Uterus (tissue), 4 donors: ENCODE data around the gene PXDC1. TPM values are rescaled to one million over a fixed set of nuclear protein-coding genes. Genes with fewer than 3 reads are reported as not detected.
A peak's percentile ranks its signal among the peaks of the same experiment; 100 is the strongest.

Experiments used
- DNase-seq, 2 donors: peaks; one replicate each; pipeline ENCODE4 v3.0.0-alpha.2; 2019 to 2020
- H3K27ac ChIP-seq, 2 donors: fragments of 200-600 bp; sonication (generic); 1 replicate in 1 of 2; 2 replicates in 1 of 2; pipeline ENCODE4 v1.5.1; 2016 to 2018
- H3K27me3 ChIP-seq, 2 donors: fragments of 200-600 bp; sonication (generic); one replicate each; pipeline ENCODE4 v1.5.1; 2018 to 2019; ENCODE audit warnings: control low read depth in 1 of 2
- H3K36me3 ChIP-seq, 2 donors: fragments of 200-600 bp; sonication (generic); one replicate each; pipeline ENCODE4 v1.5.1; 2019; ENCODE audit warnings: control low read depth in 1 of 2
- H3K4me1 ChIP-seq, 2 donors: fragments of 200-600 bp; sonication (generic); one replicate each; pipeline ENCODE4 v1.5.1; 2018 to 2019; ENCODE audit warnings: control low read depth in 1 of 2
- H3K4me3 ChIP-seq, 2 donors: fragments of 200-600 bp; sonication (generic); 1 replicate in 1 of 2; 2 replicates in 1 of 2; pipeline ENCODE4 v1.5.1; 2018 to 2019; ENCODE audit warnings: mild to moderate bottlenecking in 1 of 2
- H3K9me3 ChIP-seq, 2 donors: fragments of 200-600 bp; sonication (generic); one replicate each; pipeline ENCODE4 v1.5.1; 2019; ENCODE audit warnings: control low read depth in 1 of 2
- POLR2A ChIP-seq, 2 donors: fragments of 450-650 bp; IDR thresholded peaks; one replicate each; pipeline ENCODE4 v1.6.1; 2016; ENCODE audit warnings: antibody characterized with exemption in 2 of 2, mild to moderate bottlenecking in 1 of 2, moderate library complexity in 1 of 2
- intact Hi-C: fragments of 100-400 bp; cut with DNase I; formaldehyde crosslinking; loops from one replicate; pipeline ENCODE4 v1.15.1; 2023; ENCODE audit warnings: low total_unique reads
- total RNA-seq, 4 donors: library from RNA; depleted of rRNA in 3 of 4; stranded (reverse); fragments of >200 nt in 3 of 4; gene quantifications; one replicate each; pipeline versions ENCODE4 v1.1.0 to v1.2.4, GENCODE V29; 2014 to 2023
- TF ChIP-seq, protein P1 (sequence below), 4 experiments: fragments of 200-600 bp in 2 of 4; fragments of 450-650 bp in 2 of 4; sonication (generic) in 2 of 4; IDR thresholded peaks; one replicate each; pipeline ENCODE4 v1.5.1; 2016 to 2019; ENCODE audit warnings: antibody characterized with exemption in 4 of 4, mild to moderate bottlenecking in 2 of 4, moderate library complexity in 1 of 4
- donor health status: DM: yes; HTN: yes; CAD: no.

PXDC1 gene
- total RNA-seq, 4 donors from 2014 or later, result 15.6 to 42.4 (median 31.0) TPM

- DNase-seq, result no peak
- H3K4me1 ChIP-seq, result peaks cover 0 to 38% of the 10 kb centered on the region in 2 donors
- no peaks in the 10 kb centered on the region for H3K27me3 ChIP-seq
- intact Hi-C loops, result loop anchor here (5.0 to 10.0 kb wide), 3 partner anchors 83 to 250 kb away; no protein-coding TSS in a partner anchor
- H3K36me3 ChIP-seq, result no peaks in the 10 kb centered on the region
- H3K9me3 ChIP-seq, result no peaks in the 10 kb centered on the region
- H3K4me3 ChIP-seq, result no peak overlapping the region
- peak overlapping the region; percentile 21 to 75 for H3K27ac ChIP-seq
- TF ChIP-seq POLR2A (IDR thresholded peaks at IDR 0.05), result no peak
- TF ChIP-seq, protein P1, sequence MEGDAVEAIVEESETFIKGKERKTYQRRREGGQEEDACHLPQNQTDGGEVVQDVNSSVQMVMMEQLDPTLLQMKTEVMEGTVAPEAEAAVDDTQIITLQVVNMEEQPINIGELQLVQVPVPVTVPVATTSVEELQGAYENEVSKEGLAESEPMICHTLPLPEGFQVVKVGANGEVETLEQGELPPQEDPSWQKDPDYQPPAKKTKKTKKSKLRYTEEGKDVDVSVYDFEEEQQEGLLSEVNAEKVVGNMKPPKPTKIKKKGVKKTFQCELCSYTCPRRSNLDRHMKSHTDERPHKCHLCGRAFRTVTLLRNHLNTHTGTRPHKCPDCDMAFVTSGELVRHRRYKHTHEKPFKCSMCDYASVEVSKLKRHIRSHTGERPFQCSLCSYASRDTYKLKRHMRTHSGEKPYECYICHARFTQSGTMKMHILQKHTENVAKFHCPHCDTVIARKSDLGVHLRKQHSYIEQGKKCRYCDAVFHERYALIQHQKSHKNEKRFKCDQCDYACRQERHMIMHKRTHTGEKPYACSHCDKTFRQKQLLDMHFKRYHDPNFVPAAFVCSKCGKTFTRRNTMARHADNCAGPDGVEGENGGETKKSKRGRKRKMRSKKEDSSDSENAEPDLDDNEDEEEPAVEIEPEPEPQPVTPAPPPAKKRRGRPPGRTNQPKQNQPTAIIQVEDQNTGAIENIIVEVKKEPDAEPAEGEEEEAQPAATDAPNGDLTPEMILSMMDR (IDR thresholded peaks at IDR 0.05), result no peak
Observed at GRCh38 chr6:3742076-3742425, 9.5 kb downstream of the PXDC1 start.

DNA sequence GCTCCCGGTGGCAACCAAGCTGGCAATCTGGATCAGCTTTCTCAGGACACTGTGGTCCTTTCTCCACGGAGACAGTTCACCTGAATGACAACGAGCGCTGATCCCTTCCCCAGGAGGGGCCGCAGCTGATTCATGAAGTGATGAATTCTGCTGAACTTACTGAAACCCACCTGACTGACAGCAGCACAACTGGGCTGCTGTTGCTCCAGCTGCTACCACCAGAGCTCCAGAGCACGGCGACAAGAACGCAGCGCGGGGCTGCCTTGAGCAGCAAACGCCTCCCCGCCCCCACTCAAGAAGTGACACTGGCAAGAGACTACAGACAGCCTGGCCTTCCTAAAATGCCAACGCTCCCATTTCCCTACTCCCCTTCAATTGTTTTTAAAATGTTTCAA, 10.0 kb downstream of the PXDC1 start:
- intact Hi-C loops, result loop anchor here (5.0 to 10.0 kb wide), 3 partner anchors 83 to 251 kb away; no protein-coding TSS in a partner anchor
- H3K27me3 ChIP-seq, result no peaks in the 10 kb centered on the region
- no peaks in the 10 kb centered on the region for H3K9me3 ChIP-seq
- H3K4me3 ChIP-seq, result no peak overlapping the region
- peak in 1 of 2 donors; percentile 31 for DNase-seq
- H3K36me3 ChIP-seq, result no peaks in the 10 kb centered on the region
- peak overlapping the region; percentile 32 to 75 for H3K27ac ChIP-seq
- TF ChIP-seq, protein P1 (IDR thresholded peaks at IDR 0.05), result no peak
- TF ChIP-seq POLR2A (IDR thresholded peaks at IDR 0.05), result no peak
- peaks cover 0 to 32% of the 10 kb centered on the region in 2 donors for H3K4me1 ChIP-seq

DNA sequence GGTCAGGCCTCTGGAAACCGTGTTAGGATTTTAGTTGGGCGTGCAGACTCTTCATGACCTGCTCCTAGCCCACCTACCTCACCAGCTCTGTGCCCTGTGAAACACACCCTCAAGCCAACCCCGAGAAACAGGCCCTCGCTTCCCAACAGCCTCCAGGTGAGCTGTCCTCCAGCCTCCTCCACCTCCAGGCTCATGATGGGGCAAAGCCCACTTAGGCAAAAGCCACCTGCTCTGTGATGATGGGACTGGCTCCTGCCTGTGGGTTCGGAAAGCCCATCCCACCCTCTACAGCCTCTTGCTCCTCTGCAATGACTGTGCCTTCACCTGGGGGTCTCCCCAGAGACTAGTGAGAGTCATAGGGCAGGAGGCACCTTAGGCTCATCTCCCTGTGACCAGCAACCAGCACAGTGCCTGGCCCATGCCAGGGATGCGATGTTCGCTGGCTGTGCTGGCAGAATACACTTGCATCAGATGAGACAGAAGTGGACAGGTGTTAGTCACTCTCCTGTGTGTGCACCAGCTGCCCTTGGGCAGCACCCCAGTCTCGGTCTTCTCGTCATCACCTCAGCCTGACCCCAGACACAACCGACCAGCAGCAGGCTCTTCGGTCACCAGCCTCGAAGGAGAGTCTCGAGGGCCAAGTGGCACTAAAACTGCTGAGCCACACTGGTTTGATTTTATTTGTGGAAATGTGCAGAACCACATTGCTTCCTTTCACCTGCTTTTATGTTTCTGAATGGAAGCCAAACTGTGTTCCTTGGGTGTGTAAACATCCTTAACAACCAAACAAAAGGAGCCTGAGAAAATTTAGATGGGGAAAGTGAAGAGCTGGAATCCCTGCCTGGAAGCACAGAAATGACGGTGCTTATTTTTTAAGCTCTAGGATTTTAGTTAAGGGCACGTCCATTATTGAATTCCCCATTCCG, 10.7 kb downstream of the PXDC1 start:
- H3K4me3 ChIP-seq, result no peak overlapping the region

DNA sequence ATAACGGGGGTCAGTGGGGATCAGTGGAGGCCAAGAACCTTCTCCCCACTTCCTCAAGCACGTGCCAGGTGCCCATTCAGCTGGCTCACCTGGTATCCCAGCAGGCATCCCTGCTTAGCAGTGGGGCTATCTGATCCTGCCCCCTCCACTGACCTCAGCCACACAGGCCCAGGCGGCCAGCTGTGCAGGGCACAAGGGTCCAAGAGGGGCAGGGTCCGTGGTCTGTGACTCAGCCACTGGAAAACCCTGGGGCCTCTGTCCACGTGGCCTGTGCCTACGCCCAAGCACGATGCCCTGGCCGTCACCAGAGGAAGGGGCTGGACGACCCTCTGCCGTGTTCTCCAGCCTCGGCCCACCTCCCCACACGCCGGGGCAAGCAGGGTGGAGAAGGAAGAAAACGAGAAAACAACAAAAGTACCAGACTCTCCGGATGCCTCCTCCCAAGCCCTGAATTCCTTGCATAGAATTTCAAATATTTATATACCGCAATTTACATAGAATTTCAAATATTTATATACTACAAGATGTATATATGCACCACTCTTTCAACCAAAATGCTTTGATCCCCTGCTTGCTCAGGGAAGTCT, 12.1 kb downstream of the PXDC1 start:
- intact Hi-C loops, result no loop called here
- Histone ChIP-seq H3K27ac (no peak overlapping the region), H3K27me3 (no peaks in the 10 kb centered on the region), H3K4me3 (no peak overlapping the region), H3K9me3 (no peaks in the 10 kb centered on the region), H3K4me1 (peaks cover 0 to 26% of the 10 kb centered on the region in 2 donors), H3K36me3 (no peaks in the 10 kb centered on the region)
- DNase-seq, result peak in 1 of 2 donors; percentile 14
- TF ChIP-seq POLR2A (IDR thresholded peaks at IDR 0.05), result no peak
- TF ChIP-seq, protein P1 (IDR thresholded peaks at IDR 0.05), result no peak

More for the DNA sequence above, 10.7 kb downstream of the PXDC1 start:
- H3K36me3 ChIP-seq, result no peaks in the 10 kb centered on the region
- peak in 1 of 2 donors; percentile 21 for DNase-seq
- no peak for TF ChIP-seq POLR2A (IDR thresholded peaks at IDR 0.05)
- TF ChIP-seq, protein P1 (IDR thresholded peaks at IDR 0.05), result no peak
- H3K27ac ChIP-seq, result peak overlapping the region; percentile 32 to 75
- intact Hi-C loops, result loop anchor here (5.0 to 10.0 kb wide), 3 partner anchors 84 to 251 kb away; no protein-coding TSS in a partner anchor
- no peaks in the 10 kb centered on the region for H3K9me3 ChIP-seq
- peaks cover 0 to 26% of the 10 kb centered on the region in 2 donors for H3K4me1 ChIP-seq
- H3K27me3 ChIP-seq, result no peaks in the 10 kb centered on the region
